GM18502 (cell line): ENCODE data around the gene IP6K1.
"Not testable (repeated sequence)": the region's sequence is repeated elsewhere in the genome, so short reads cannot be mapped to it uniquely, and the experiment has no call there.

Experiments
- ATAC-seq: cut with Tn5 transposase; IDR thresholded peaks from one replicate; pipeline ENCODE4 v1.9.1; 2021; ENCODE audit warnings: mild to moderate bottlenecking; ENCODE audit not compliant: unreplicated experiment, poor library complexity

IP6K1 gene

DNA sequence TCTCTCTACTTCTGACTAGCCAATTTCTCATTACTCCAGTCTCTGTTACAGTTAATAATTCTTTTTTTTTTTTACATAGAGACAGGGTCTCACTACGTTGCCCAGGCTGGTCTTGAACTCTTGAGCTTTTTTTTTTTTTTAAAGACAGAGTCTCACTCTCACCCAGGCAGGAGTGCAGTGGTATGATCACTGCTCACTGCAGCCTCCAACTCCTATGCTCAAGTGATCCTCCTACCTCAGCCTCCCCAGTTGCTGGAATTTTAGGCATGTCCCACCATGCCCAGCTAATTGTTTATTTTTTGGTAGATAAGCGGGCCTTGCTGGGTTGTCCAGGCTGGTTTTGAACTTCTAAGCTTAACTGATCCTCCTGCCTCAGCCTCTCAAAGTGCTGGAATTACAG is 13.6 kb downstream of the IP6K1 start:
- ATAC-seq: no peak

- ATAC-seq: no peak
These were observed 14.9 kb downstream of the IP6K1 start for GRCh38 chr3:49771340-49771938.

- ATAC-seq: no peak
These were observed 16.4 kb downstream of the IP6K1 start for GRCh38 chr3:49769926-49770325.

- ATAC-seq: no peak
These were observed 16.9 kb downstream of the IP6K1 start for GRCh38 chr3:49769286-49769915.

DNA sequence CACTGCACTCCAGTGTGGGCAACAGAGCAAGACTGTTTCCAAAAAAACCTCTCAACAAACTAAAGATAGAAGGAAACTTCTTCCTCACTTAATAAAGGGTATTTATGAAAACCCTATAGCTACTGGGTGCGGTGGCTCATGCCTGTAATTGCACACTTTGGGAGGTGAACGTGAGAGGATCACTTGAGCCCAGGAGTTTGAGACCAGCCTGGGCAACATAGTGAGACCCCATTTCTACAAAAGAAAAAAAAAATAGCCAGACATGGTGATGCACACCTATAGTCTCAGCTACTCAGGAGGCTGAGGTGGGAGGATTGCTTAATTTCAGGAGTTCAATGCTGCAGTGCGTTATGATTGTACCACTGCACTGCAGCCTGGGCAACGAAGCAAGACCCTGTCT is 22.4 kb downstream of the IP6K1 start:
- ATAC-seq: no peak

DNA sequence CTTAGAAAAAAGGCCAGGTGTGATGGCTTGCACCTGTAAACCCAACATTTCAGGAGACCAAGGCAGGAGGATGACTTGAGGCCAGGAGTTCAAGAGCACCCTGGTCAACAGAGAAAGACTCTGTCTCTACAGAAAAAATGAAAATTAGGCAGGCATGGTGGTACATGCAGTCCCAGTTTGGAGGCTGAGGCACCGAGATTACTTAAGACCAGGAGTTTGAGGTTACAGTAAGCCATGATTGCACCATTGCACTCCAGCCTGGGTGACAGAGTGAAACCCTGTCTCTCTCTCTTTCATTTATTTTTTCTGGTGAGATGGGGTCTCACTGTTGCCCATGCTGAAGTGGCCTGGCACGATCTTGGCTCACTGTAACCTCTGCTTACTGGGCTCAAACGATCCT is 24.7 kb downstream of the IP6K1 start:
- ATAC-seq: no peak

DNA sequence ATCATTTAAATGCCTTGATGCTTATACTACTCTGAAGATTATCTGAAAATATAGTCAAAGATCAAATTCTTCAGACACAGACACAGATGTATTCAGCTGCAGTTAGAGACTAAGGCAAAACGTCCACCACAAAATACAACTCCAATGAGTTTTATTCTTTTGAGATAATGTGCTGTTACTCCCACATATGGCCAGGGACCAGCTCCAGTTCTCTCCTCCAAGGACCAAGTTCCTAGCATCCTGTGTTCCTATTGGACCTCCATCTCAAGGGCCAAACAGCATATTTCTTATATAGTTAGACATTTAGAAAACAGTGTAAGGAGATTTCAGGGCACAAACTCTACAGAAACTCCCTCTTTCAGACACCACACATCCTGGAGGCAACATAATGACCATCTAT is 27.1 kb downstream of the IP6K1 start:
- ATAC-seq: no peak

DNA sequence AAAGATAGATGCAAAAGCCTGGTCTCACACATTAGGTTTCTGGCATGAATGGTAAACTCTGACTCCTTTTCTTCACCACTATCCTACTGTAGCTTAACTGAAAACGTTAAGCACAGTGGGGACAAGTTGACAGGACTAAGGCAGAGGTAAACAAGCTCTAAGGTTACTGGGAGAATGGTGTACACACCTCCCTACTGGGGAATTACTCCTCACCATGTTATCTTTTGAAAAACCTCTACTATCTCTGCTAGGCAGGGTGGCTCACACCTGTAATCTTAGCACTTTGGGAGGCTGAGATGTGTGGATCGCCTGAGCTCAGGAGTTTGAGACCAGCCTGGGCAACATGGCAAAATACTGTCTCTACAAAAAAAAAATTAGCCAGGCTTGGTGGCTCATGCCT is 29.1 kb downstream of the IP6K1 start:
- no peak for ATAC-seq

DNA sequence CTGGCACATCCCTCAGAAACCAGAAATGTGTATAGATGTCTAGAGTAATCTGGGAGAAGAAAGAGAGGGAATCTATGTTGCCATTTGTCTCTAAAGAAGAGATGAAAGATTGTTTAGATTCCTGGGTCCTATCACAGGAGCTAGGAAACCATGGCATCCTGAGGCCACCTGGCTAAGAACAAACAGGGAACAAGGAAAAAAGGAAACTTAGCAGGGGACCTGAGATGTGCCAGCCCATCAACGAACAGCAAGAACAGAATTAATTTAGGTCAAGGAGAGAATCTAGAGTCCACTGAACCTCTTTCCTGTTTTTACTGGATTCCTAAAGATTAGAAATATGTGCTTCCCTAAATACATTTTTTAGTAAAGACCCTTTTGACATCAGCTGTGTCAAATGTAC is 30.3 kb downstream of the IP6K1 start:
- no peak for ATAC-seq

GRCh38 chr3:49754536-49754935 is 31.8 kb downstream of the IP6K1 start:
- ATAC-seq: no peak

DNA sequence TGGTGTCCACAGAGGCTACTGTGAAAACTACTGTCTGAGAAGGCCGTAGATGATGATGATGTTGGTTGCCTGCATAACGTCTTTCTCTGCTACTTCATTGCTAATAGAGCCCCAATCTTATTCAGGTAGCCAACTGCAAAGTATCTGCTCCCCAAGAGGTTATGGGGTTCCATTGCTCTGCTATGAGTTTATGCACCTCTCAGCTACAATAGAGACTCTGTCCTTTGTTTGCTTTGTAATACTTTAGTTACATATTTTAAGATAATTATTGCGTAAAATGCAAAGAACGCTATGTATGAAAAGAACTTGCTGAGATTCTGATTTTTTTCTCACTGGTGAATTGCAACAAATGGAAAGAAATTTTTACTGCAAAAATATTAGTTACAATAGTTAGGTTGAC is 34.8 kb downstream of the IP6K1 start:
- ATAC-seq: no peak

GRCh38 chr3:49750056-49750455 is 36.3 kb downstream of the IP6K1 start:
- no peak for ATAC-seq

DNA sequence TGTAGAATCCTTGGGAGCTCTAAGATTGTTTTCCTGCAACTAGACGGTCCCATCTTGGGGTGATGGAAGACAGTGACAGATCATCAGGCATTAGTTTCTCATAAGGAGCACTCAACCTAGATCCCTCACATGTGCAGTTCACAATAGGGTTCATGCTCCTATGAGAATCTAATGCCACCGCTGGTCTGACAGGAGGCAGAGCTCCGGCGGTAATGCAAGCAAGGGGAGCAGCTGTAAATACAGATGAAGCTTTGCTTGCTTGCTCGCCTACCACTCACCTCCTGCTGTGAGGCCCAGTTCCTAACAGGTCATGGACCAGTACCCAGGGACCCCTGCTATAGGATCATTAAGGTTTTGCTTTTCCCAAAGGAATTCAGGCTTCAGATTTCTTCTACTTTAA is 37.5 kb downstream of the IP6K1 start:
- not testable (repeated sequence) for ATAC-seq

GRCh38 chr3:49747792-49748480 is 38.4 kb downstream of the IP6K1 start:
- ATAC-seq: no peak

DNA sequence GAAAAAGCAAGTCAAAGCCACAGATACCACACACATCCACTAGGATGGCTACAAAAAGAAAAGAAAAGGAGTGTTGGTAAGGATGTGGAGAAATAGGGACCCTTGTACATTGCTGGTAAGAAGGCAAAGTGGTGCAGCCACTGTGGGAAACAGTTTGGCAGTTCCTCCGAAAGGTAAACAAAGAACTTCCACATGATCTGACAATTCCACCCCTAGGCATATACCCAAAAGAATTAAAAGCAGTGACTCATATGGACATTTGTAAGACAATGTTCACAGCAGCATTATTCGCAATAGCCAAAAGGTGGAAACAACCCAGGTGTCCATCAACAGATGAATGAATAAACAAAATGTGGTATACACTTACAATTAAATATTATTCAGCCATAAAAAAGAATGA is 40.4 kb downstream of the IP6K1 start:
- ATAC-seq: no peak

DNA sequence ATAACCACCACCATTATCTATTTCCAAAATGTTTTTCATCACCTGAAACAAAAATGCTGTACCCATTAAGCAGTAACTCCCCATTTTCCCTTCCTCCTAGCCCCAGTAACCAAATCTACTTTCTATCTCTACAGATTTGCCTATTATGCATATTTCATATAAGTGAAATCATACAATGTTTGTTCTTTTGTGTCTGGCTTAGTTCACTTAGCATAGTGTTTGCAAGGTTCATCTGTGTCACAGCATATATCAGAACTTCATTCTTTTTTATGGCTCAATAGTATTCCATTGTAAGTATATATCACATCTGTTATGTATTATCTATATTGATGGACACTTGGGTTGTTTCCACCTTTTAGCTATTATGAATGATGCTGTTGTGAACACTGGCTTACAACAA is 45.9 kb downstream of the IP6K1 start:
- ATAC-seq: no peak

DNA sequence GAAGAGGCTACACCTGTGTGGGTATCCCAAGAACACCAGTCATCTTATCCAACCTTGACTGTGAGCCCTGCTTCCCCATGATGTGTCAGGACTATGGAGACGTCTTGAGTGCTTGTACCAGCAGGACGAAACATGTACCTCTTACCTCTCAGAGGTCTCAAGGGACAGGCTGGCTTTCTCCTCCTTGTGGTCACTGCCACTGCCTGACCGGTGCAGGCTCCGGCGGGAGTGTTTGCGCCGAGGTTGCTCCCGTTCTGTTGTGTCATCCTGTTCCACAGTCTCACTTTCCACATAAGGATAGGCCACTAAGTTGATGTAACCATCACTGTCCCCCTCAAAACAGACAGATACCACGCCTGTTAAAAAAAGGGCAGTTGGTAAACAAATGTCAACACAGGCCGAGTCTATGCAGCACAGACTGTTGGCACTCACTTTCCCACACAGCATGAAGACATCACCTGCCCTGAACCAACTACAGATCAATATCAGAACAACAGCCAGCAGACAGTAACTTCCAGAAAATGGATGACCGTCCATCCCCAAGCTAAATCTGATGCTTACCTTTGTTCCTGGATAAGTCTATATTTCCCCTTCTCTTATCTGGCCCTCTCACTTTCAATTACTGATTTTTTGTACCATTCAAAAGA is 48.2 kb downstream of the IP6K1 start:
- no peak for ATAC-seq

- no peak for ATAC-seq
These were observed 51.6 kb downstream of the IP6K1 start for GRCh38 chr3:49734752-49735151.

DNA sequence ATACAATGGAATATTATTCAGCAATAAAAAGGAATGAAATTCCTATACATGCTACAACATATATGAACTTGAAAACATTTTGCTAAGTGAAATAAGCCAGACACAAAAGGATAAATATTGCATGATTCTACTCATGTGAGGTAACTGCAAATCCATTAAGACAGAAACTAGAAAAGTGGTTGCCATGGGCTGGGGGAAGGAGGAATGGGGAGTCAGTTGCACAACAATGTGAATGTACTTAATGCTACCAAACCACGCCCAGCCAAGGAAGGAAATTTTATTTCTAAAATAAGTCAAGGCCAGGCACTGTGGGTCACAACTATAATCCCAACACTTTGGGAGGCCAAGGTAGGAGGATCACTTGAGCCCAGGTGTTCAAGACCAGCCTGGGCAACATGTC is 52.8 kb downstream of the IP6K1 start:
- ATAC-seq: no peak

GRCh38 chr3:49732597-49732996 is 53.7 kb downstream of the IP6K1 start:
- ATAC-seq: no peak

- ATAC-seq: no peak
These were observed 56.3 kb downstream of the IP6K1 start for GRCh38 chr3:49729966-49730609.
